Pons (tissue), 1 donor: Measurements from ENCODE around the gene NDUFA11.

Experiments
- DNase-seq: peaks from one replicate; pipeline ENCODE4 v3.0.0-alpha.2; 2016; ENCODE audit warnings: low spot score

Gene NDUFA11

DNA sequence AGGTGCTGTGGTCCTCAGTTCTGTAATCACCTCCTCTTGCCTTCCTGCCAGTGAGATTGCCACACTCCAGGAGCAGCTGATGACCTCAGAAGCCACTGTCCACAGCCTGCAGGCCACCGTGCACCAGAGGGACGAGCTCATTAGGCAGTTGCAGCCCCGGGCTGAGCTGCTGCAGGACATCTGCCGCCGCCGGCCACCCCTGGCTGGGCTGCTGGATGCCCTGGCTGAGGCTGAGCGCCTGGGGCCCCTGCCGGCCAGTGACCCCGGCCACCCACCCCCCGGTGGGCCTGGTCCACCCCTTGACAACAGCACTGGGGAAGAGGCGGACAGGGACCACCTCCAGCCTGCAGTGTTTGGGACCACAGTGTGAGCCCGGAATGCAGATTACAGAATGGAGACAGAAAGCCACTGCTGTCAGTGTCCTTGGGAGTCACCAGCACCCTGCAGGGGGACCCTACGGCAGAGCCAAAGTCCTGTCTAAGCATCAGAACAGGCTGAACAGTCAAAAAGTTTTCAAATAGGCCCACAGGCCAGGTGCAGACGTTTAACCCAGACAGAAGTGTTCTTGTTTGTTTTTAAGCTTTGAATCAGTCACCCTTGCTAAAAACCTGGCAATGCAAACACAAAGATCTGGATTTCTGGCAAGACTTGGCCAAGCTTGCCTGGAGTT, 5.3 kb upstream of the NDUFA11 start:
- DNase-seq: no peak

DNA sequence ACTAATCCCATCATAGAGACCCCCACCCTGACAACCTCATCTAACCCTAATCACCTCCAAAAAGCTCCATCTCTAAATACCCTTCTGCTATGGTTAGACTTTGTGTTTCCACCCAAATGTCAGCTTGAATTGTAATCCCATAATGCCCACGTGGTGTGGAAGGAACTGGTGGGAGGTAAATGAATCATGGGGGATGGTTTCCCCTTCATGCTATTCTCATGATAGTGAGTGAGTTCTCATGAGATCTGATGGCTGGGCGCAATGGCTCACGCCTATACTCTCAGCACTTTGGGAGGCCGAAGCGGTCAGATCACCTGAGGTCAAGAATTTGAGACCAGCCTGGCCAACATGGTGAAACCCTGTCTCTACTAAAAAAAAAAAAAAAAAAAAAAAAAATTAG, 3.7 kb upstream of the NDUFA11 start:
- DNase-seq: no peak

DNA sequence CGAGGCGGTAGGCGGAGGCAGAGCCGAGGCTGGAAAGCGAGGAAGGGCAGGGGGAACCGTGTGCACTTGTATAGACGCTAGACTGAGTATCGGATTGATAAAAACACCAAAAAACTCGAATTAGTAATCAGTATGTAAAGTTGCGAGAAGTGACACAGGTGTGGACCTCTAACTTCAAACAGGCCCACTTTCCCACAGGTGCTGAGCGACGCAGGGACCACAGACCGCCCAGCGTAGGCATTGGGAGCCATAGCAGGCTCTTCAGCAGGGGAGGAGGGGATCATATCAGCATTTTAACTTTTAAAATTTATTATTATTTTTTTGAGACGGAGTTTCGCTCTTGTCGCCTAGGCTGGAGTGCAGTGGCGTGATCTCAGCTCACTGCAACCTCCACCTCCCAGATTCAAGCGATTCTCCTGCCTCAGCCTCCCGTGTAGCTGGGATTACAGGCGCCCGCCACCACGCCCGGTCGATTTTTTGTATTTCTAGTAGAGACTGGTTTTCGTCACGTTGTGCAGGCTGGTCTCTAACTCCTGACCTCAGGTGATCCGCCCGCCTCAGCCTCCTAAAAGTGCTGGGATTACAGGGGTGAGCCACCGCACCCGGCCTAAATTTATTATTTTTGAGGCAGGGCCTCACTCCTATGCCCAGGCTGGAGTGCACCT, 1.7 kb upstream of the NDUFA11 start:
- no peak for DNase-seq

DNA sequence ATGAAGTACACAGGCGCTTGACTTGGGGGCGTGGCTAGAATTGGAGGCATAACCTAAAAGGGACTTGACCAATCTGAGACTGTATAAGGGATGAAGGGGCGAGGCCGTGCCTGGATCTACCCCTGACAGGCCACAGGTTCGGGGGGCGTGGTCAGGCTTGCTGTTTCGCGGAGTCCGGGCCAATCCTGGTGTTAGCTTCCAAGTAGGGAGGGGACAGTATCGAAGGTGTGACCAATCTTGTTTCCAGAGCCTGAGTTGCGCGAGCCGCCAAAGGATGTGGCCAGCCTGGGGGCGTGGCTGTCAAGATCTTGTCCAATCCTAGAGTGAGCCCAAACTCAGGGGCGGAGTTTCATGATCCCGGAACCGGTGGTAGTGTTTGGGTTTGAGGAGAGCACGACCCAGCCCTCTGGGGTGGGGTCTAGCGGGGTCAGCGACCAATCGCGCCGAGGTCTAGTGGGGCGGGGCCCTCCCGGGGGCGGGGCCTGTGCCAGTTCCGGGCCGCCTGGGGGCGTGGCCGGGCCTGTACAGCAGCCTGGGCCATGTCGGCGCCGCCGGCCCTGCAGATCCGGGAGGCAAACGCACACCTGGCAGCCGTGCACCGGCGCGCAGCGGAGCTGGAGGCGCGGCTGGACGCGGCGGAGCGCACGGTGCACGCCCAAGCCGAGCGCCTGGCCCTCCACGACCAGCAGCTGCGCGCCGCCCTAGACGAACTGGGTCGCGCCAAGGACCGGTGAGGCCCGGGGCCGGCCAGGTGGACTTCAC, 943 bp upstream of the NDUFA11 start, which contains the start of gene VMAC:
Gene VMAC (plus strand): TSS at position 521 of the 762 bp plus-strand sequence. CDS start 19 bp downstream, at position 540.
- DNase-seq: peak; percentile 100

DNA sequence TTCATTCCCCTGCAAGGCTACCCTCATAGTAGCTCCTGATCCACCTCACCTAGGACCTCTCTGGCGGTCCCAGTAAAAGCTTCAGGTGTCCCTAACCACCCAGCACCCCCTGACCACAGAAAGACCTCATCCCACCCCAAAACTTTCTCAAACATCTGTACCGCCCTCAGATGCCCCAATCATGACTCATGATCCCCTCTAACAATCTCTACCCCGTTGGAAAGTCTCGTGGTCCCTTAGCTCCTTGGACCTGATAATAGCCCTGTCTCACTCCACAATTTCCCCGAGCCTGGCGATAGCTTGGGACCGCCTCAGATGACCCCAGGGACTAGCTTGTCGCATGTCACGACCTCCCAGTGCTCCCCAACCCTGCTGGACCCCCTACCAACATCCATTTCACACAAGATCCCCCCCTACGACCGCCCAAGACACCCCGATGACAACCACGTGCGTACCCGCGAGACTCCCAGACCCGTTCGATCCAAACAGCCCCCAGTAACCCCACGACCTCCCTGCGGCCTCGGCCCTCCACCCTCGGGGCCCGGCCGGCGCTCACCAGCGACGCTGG, 450 bp downstream of the NDUFA11 start:
- DNase-seq: no peak

DNA sequence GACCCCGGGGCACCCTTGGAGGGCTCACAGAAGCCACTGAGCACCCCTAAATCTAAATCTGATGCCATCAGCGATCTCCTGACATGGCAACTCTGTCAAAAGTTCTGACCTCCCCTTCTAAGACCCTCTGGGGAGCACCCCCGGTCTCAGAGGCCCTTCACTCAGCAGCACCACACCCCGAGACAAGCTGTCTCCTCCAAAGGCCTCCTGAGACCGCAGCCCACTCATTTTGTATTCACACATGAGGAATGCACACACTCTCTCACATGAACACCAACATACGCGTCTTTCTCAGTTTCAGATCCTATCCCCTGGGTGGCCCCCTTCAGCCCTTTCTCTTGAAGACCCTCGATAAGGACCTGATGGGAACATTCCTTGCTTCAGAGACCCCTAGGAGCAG, 2.6 kb downstream of the NDUFA11 start:
- DNase-seq: no peak

DNA sequence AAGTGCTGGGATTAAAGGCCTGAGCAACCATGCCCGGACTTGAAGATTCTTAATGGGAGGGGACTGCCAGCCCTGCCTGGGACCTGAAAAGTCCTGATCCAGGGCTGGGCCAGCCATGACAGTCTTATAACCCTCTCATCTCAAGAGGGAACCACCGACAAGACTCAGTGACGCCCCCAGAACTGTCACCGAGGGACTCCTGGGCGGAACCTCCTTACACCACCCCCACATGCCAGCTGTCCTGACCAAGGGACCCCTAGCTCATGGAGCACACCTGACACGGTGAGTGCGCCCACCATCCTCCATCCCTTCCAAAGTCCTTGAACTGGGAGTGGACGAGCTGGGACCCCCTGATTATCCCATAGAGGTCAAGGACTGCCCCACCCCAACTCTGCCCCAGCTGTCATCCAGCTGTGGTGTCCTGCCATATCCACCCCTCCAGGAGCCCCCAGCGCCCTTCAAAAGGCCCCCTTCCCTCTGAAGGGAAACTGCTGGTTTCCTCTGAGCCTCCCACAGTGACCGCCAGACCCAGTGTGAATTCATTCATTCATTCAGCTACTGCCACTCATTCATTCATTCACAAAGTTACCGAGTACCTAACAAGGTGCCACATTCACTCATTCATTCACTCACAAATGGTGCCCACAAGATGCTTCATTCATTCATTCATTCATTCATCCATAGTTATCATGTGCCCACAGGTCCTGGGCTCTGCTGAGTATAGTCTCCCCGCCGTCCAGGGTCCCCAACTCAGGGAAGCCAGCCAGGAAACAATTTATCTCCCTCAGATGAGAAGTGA, 3.7 kb downstream of the NDUFA11 start:
- no peak for DNase-seq

DNA sequence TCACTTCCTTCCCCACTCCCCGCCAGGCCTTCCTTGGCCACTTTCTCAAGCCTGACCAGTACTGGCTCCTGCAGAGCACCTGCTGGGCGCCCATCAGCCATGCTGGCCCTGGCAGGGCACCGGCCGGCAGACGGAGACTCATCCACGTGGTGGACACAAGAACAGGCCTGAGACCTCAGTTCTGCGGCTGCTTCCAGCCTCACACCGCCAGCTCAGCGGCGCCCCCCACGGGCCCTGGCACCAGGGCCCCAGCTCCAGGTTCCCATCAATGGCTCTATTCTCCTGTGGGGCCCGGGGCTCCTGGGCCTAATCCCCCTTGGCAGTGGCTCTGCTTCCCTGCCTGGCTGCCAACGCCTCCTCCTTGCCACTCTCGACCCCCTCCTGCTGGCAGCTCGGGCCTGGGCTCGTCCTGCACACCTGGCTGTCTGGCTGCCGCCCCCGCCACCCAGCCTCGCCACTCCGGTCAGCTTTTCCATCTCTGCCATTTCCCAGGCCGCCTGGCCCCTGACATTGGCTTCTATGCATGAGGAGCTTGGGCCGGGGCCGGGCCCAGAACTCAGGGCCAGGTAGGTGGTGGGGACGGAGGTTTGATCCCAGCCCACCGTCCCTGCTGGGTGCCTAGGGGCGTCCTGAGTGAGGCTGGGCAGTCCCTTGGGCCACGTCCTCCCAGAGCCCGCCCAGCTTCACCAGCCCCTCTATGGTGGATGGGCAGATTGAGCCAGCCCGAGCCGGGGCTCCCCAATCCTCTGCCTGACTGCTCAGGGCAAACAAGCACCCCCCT, 6.2 kb downstream of the NDUFA11 start:
- DNase-seq: no peak

DNA sequence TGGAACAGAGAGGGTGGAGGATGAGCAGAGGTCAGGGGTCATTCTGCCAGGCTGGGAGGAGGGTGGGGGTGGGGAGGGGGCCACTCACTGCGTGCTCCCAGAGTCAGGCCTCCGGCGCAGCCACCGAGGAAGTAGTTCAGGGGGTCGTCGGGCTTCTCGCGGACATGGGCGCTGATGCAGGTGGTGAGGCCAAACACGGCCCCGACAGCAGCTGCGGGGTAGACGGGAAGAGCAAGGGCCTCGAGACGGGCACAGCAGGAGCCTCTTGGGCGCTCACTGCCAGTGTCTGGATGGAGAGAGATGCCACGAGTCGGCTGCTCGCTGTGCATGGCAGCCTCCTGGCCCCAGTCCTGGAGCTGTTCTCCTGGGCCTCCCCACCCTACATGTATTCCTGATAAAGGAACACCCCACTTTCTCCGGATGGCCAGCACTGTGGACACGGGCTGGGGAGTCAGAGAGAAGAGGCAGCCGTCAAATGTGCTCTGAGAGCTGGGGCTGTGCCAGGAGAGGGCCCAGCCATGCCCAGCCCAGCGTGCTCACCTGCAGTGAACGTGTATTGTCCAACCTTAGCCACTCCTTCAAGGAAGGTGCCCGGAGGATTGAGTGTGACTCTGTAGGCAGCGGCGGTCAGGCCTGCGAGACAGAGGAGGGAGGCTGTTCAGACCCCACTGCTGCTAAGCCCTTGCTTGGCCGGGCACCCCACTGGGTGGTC, 7.1 kb downstream of the NDUFA11 start:
- no peak for DNase-seq

DNA sequence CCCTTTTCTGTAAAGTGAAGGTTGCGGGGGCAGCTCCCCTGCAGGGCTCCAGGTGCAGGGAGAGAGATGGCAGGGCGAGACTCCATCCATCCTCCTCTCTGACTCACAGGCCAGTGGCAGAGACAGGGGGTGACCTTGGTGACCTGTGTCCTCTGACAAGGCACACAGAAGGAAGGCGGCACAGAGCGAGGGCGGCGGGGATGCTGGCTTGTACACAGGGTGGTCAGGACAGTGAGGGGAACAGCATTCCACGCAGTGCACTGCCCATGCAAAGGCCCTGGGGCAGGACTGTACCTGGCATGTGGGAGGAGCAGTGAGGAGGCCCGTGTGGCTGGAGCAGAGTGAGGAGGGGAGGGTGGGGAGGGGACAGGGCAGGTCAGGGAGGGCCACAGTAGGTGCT, 7.7 kb downstream of the NDUFA11 start:
- DNase-seq: no peak

DNA sequence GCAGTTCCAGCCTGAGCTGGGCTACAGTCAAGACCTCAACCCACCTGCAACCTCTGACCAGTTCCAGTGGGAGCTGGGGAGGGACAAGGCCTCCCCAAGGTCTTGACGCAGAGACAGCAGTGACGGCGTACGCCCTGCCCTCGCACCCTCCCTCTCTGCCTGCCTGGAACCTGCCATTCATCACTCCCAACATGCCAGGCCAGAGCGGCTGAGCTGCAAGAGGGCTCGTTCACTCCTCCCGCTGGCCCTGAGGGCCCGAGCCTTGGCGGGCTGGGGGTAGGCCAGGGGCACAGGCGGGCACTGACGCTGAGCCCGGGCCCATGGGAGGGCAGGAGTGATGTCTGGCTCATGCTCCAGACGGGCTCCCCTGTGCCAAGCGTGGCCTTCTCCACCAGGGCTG, 8.2 kb downstream of the NDUFA11 start:
- no peak for DNase-seq

DNA sequence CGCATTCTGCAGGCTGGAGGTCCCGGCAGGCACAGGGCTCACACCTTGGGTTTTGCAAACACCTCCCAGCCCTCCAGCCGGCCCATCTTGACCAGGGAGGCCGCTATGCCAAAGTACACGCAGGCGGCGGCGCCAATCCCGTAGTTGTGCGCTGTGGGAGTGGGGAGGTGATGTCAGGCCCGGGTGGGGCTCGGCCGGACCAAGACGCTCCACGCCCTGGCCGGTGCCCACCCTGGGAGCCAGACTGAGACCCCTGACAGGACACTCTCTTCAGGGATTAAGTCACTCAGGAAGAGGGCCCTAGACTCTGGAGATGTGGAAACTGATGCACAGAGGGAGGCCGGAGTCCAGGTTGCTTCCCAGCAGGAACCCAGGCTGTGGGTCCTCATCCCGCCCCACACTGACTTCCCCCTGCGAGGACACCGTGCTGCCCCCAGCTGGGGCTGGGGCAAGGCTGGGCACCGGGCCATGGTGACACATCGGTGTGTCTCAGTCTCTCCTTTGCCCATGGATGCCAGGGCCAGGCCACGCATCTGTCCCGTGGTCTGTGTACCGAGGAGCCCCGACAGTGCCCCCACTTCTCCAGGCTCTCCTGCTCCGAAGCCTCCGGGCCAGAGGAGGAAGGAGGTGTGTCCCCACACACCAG, 8.8 kb downstream of the NDUFA11 start:
- no peak for DNase-seq

DNA sequence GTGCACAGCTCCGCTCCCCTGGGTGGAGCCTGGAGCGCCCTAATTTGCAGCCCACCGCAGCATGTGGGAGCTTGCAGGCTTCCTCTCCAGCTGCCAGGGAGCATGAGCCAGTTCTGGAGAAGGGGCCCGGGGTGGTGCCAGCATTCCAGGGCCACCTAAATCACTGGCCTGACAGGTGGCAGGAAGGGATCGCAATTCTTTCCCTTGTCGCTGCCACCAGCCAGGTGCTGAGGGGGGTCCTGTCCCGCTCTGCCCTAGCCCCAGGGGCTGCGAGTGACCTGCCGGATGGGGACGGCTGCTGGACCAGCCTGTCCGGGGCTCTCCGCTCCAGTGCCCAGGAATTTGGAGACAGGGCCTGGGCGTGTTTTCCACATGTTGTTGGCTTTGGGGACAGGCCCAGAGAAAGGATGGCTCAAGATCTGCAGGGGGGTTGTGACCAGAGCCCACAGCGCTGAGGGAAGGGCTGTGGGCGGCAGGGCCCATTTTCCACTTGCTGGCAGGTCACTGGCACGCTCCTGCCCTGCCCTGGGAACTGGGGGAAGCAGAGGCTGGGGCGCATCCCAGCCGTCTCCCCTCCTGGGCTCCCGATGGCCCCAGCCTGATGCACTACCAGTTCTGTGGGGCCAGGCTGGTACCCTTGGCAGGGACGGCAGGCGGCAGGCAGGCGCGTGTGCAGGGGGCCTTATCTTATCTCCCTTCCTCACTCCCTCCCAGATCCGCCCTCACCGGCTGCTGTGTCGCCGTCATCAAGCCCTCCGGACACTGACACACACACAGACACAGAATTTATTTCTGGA, 9.5 kb downstream of the NDUFA11 start:
- no peak for DNase-seq

DNA sequence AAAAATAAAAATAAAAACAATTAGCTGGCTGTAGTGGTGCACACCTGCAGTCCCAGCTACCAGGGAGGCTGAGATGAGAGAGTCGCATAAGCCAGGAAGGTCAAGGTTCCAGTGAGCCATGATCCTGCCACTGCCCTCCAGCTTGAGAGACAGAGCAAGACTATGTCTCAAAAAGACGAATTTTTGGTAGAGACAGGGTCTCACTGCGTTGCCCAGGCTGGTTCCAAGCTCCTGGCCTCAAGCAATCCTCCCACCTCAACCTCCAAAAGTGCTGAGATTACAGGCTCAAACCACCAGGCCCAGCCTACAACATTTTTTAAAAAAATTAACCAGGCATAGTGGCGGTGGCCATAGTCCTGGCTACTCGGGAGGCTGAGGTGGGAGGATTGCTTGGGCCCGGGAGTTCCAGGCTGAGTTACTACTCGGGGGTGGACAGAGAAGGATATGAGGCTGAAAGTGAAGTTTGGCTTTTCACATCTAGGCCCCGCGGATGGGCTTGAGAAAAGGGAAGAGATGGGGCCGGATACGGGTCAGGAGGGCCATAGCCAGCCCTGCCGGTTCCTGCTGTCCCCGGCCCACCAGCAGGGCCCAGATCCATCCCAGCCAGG, 10.2 kb downstream of the NDUFA11 start:
- DNase-seq: no peak

DNA sequence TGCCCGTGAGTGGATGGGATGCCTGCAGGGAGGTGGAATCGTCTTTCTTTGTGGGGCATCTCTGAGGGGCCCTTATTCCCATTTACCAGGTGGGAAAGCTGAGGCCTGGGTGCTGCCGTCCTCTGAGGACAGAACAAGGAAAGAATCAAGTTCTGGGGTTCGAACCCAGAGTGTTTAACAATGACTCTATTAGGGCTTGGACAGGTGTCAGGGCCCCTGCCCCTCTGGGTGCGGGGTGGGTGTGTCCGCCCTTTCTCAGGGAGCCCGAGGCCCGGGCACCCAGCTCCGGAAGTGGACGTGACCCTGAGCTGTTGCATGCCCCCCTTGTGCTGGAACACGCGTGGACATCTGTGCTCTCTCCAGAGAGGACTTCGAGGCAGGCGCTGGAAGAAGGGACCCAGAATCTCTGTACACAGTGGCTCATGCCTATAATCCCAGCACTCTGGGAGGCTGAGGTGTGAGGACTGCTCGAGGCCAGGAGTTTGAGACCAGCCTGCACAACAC, 10.8 kb downstream of the NDUFA11 start:
- DNase-seq: no peak

DNA sequence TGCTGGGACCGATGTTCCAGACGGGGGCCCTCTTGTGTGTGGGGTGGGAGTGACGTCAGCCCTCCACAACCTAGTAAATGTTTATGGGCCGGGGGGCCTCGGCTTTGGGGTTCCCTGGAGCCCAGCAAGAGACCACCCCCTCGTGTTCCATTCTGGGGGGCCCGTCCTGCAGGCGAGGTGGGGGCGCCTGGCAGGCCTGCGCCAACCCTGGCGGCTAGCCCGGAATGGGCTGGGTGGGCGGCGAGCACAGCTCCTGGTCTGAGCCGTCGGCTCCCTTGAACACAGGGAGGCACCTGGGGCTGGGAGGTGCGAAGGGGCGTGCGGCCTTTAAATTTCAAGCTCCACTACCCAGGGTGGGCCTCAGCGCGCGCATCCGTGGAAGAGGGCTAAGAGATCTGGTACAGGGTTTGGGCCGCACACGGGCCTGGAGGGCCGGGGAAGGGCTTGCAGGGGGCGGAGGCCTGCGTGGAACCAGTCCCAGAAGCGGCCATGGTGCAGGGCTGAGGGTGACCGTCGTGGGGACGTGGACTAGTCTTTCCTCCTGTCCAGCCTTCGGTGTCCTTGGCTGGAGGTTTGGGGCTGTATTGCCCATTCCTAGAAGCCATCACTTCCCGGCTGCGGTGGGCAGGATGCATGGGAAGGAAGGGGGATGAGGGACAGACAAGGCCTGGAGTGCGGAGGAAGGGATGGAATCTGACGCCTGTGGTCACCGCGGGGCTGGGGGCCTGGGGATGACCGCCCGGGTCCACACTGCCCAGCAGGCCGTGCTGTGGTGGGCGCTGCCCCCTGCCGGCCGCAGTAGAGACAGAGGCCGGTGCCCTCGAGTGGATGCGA, 11.4 kb downstream of the NDUFA11 start:
- DNase-seq: no peak

DNA sequence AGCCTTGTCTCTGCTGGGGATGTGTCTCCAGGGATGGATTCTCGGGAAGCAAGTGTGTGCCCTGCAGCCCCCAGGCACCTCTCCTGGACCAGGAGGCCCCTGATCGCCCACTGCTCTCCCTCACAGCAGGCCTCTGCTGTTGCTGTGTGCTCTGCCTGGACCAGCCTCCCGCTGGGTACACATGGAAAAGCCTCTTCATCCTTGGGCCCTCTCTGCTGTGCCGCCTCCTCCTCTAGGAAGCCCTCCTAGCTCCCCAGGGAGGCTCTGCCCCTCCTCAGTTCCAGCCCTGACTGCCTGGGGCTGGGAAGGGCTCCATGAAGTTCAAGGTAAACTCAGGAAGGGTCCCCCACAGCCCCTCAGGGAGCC, 12.0 kb downstream of the NDUFA11 start:
- no peak for DNase-seq

DNA sequence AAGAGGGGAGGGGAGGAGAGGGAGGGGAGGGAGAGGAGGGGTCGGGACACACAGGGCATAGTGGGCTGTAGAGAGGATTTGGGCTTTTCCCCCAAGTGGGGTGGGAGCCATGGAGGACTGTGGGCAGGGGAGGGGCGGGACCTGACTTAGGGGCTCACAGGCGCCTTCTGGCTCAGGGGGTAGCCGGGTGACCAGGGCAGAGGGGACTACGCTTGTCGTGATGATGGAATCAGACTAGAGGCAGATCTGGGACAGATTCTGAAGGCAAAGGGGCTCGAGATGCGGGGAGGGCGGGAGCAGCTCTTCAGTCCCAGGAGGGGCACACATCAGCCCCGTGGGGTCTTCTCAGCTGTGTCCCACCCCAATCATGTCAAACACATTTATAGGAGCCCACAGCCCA, 13.5 kb downstream of the NDUFA11 start:
- DNase-seq: no peak
